ENCODE data around the gene KCNK1.

The KCNK1 gene

DNA sequence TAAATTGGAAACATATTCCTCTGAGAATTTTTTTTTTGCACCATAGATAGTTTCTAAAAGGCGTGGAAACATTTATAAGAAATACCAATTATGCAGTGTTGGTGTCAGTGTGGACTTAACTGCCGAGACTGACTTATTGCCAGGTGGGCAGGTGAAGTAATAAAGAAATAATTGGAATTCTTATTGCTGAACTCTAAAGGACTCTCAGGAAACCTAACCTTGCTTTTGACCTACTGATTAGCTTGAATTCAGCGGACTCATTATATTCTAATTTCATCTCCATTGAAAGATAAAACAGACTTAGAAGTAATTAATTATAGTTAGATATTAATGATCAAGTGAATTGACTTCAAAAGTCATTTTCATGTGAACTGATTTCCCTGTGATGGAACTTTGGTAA, 26.3 kb downstream of the KCNK1 start:
- no peak for DNase-seq

DNA sequence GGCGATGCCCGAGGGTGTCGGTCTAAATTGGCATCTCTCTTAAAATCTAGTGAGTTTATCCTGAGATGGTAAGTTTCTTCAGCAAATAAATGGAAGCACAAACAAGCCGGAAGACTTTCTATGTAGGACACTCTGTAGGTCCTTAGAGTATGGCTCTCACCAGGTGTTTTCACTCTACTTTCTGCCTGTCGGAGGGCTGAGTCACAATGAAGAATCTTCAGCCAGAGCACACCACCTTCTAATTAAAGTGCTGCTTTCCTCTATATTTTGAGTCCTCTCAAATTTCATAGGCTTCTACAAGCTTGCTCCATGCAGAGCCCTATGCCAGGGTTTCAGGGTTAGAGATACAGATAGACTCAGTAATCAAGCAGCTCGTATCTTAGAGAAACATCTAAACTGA, 27.1 kb downstream of the KCNK1 start:
- DNase-seq: no peak

- no peak for DNase-seq
Measured at GRCh38 chr1:233647073-233647472, 33.2 kb downstream of the KCNK1 start.

DNA sequence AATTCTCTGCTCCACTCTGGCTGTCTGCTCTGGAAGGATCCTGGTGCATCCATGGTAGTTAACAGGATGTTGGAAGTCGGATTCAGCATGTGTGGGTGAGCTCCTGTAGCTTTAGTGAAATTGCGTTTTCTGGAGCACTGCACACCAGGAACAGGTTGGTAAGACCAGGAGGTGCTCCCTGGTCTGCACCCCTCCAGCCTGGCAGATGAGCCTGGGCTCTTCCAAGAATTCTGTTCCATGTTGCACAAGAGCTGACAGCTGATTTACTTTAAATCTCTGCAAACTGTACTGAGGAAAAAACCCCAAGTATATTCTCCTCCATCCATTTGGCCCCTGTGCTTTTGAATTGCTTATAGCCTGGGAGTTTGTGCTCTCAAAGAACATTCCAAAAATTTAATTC, 33.7 kb downstream of the KCNK1 start:
- no peak for DNase-seq

- no peak for DNase-seq
Measured at GRCh38 chr1:233651061-233651460, 37.2 kb downstream of the KCNK1 start.

DNA sequence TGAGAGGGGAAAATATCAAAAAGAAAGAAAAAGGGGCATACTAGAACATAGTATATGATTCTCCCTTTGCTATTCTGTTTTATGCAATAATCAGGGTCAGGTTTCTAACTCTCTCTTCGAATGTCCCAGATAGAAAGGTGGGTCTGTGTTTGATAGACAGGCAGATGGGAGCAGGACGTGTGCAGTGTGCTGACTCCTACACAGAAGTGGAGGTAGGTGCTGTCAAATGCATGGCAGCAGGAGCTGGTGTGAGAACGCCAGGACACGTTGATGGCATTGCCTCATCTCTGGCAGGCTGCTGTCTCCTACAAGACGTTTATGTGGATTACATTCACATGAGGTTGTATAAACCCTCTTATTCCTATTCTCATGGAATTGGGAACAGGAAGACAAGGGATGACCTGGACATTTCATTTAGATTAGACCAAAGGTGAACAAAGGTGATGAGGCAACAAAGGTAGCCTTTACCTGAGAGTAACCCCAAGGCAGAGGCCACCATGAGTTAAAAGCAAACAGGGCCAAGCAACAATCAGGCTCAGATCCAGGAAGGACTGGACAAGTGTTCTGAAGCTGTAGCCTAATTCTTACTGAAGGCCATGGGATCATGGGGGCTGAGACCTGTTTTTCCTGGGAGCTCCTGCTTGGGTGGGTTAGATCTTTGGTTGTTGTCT, 37.8 kb downstream of the KCNK1 start:
- DNase-seq: no peak

- DNase-seq: no peak
Measured at GRCh38 chr1:233652526-233652925, 38.6 kb downstream of the KCNK1 start.

- DNase-seq: no peak
Measured at GRCh38 chr1:233654658-233655280, 40.9 kb downstream of the KCNK1 start.

- no peak for DNase-seq
Measured at GRCh38 chr1:233655301-233655740, 41.4 kb downstream of the KCNK1 start.

DNA sequence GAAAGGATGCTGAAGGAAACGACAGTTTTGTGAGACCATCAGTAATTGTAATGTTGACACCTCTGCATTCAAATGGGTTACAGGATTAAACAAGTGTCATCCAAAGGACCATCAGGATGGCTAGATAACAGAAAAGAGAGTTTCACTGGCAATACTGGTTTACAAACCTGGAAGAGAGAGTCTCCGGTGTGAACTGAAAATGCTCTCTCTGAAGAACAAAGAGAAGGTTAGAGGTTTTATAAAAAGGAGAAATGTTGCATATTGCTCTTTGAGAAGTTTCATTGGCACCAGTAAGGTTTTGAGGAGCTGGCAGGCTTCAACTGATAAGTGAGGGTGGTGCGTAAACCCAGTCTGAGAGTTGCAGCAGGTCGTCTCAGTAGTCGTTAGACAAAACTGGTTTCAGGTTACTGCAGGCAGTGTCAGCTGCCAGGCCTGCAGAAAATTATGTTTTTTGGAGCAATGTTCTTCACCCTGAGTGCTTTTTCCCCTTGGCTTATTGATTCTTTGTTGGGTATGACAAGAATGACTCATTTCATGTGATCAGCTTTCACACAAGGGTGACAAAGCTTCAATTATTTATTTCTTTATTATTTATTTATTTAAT, 42.2 kb downstream of the KCNK1 start:
- no peak for DNase-seq

DNA sequence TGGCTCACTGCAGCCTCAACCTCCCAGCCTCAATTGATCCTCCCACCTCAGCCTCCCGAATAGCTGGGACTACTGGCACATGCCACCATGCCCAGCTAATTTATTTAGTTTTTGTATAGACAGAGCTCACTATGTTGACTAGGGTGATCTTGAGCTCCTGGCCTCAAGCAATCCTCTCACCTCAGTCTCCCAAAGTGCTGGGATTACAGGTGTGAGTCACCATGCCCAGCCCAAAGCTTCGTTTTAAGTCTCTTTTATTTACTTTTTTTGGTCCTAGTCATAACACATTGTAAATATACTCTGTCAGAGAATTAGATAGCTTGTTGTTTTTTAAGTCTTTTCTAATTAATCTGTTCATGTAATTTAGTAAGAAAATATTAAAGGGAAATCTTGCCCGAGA, 42.8 kb downstream of the KCNK1 start:
- DNase-seq: no peak

- no peak for DNase-seq
Measured at GRCh38 chr1:233657466-233657865, 43.6 kb downstream of the KCNK1 start.

- no peak for DNase-seq
Measured at GRCh38 chr1:233659495-233659894, 45.6 kb downstream of the KCNK1 start.

GRCh38 chr1:233661376-233662159, 47.7 kb downstream of the KCNK1 start:
- no peak for DNase-seq

DNA sequence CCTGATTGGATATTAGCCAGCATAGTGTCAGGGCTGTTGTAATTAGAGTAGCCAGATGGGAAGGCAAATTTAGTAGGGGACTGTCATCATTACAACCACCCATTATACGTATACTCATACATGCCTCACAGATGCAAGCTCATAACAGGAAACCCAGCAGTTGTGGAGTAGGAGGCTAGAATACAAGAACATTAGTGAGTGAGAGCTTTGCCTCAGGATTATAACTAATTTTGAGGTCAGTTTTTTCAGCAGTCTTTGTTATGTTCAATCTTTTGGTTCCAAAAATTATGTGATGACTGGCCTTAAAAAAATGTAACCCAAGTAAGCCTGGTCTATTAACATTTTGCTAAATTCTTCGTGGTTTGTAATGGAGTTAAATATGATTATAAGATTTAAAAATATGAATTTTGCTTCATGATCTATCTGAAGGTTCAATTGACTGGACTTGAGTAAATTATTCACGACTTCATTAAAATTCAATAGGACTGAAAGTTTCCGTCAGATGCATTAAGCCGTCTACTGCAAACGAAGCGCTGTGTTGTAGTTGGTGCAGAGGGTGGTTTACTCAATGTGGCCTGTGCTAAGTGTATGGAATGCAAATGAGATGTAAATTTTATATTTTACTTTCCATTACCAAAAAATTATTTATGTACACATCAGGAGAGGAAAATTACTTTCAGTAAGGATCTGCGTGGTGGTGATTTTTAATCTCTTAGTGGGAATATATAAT, 48.8 kb downstream of the KCNK1 start:
- DNase-seq: no peak

DNA sequence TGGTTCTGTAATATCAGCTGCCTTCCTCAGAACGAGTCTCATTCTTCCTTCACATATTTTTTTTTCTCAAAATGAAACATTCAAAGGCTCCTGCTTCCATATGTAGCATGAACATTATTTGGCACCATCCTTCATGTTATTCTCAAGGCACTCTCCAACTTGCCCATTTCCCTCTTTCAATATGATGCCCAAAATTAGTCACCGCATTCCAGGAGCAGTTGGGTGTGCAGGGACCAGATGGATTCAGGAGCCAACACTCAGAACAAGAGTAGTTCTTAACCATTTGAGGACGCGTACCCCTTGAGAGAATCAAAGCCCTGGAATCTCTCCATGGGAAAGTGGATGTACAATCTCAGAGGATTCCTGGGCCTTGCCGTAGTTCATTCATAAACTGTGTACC, 50.3 kb downstream of the KCNK1 start:
- no peak for DNase-seq

- DNase-seq: no peak
Measured at GRCh38 chr1:233664804-233665574, 51.1 kb downstream of the KCNK1 start.

GRCh38 chr1:233665575-233666270, 51.8 kb downstream of the KCNK1 start:
- DNase-seq: no peak

DNA sequence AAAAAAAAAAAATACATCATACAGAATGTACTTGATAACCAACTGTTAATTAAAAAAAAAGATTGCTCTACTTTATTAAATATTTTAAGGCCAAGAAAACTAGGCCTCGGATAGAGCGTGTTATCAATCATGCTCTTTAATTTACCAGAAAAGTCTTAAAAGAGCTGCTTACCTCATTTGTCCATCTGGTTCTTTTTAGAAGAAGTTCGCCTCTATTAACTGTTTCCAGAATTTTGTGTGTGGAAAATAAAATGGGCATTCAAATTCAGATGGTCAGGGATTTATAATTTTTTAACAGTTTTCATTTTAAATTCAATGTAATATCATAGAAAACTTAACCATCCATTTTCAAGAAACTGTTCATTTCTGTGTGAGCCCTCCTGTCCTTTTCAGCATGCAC, 53.8 kb downstream of the KCNK1 start:
- no peak for DNase-seq

DNA sequence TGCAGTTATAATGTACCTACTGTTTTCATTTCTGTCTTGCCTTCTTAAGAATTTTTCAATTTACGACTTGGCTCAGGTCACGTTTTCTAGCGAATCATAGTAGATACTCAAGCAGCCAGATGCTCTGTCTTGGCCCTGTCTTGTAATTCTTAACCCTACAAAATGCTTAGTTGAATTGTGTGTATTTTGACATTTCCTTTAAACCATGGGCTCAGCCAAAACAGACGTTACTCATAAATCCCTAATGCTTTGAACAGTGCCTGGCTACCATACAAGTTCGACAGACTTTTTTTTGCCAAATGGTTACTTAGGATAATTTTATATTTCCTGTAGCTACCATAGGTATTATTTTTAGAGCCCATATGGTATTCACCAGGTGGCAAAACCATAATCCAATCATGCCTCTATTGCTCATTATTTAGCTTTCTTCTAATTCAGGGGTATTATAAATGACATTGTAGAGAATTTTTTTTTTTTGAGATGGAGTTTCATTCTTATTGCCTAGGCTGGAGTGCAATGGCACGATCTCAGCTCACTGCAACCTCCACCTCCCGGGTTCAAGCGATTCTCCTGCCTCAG, 54.3 kb downstream of the KCNK1 start:
- no peak for DNase-seq

DNA sequence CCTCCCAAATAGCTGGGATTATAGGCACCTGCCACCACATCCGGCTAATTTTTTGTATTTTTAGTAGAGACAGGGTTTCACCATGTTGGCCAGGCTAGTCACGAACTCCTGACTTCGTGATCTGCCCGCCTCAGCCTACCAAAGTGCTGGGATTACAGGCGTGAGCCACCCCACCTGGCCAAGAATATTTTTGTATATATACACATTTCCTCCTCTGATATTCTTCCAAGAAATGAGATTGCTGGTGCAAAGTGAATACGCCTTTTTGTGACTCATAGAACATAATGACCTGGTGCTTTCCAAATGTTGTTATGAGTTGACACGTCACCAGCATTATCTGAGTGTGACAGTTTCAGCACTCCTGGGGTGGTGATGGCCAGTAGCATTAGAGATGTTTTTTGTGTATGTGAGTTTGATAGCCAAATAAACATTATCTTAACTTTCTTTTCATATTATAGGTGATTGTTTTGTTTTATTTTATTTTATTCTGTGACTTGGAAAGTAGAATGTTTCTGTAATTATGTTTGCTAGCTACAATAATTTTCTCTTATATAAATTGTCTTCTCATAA, 54.9 kb downstream of the KCNK1 start:
- DNase-seq: no peak
